Subcutaneous abdominal adipose tissue (tissue), 5 donors: ENCODE measurements around the gene NRIP1.

Experiments
- H3K27ac ChIP-seq: one replicate; pipeline ENCODE4 v1.7.0; 2013; ENCODE audit warnings: low read depth, mild to moderate bottlenecking, inconsistent platforms, low read length, moderate library complexity
- H3K27me3 ChIP-seq, 5 donors: one replicate each; pipeline ENCODE4 v1.7.0; 2013; ENCODE audit warnings: low read length in 5 of 5, inconsistent platforms in 1 of 5; ENCODE audit not compliant: control insufficient read depth in 5 of 5, insufficient read depth in 4 of 5
- H3K36me3 ChIP-seq, 5 donors: one replicate each; pipeline ENCODE4 v1.7.0; 2013; ENCODE audit warnings: low read length in 5 of 5; ENCODE audit not compliant: control insufficient read depth in 5 of 5, insufficient read depth in 5 of 5
- H3K4me1 ChIP-seq, 5 donors: one replicate each; pipeline ENCODE4 v1.7.0; 2013; ENCODE audit warnings: low read length in 5 of 5, mild to moderate bottlenecking in 3 of 5, moderate library complexity in 1 of 5; ENCODE audit not compliant: control insufficient read depth in 5 of 5, insufficient read depth in 5 of 5
- H3K4me3 ChIP-seq, 5 donors: one replicate each; pipeline ENCODE4 v1.7.0; 2013; ENCODE audit warnings: low read length in 5 of 5, low read depth in 1 of 5
- H3K9ac ChIP-seq, 5 donors: one replicate each; pipeline ENCODE4 v1.7.0; 2013; ENCODE audit warnings: low read length in 5 of 5, mild to moderate bottlenecking in 4 of 5, moderate library complexity in 3 of 5
- H3K9me3 ChIP-seq, 5 donors: one replicate each; pipeline ENCODE4 v1.7.0; 2013; ENCODE audit warnings: low read length in 5 of 5; ENCODE audit not compliant: control insufficient read depth in 5 of 5
- donor health status: healthy.
- donor health status: healthy.
- donor health status: healthy.
- donor health status: healthy.
- donor health status: healthy.

NRIP1 gene

DNA sequence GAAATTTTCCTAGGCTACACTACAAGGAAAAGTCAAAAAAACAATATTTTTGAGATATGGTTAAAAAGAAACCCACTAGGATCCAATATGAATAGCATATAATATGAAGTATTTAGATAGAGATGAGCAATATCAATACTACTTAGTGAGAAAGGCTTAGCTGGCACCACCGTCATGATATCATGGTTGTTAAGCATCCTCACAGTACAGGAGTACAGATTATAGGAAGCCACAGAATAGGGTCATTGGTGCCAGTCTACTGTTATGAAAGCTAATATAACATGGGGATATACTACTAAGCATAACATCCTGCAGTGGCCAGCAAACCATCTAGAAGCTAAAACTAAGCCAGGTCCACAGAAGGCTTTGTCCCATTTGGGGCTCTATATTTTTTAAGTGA, 28.4 kb upstream of the NRIP1 start:
- H3K9me3 ChIP-seq = peaks cover 0 to 2% (median 0%) of the 10 kb centered on the region in 5 donors
- H3K27me3 ChIP-seq = no peaks in the 10 kb centered on the region
- no peaks in the 10 kb centered on the region for H3K36me3 ChIP-seq
- no peak overlapping the region for H3K4me3 ChIP-seq
- H3K4me1 ChIP-seq = peaks cover 0 to 4% (median 0%) of the 10 kb centered on the region in 5 donors
- H3K27ac ChIP-seq = no peak overlapping the region
- no peak overlapping the region for H3K9ac ChIP-seq

DNA sequence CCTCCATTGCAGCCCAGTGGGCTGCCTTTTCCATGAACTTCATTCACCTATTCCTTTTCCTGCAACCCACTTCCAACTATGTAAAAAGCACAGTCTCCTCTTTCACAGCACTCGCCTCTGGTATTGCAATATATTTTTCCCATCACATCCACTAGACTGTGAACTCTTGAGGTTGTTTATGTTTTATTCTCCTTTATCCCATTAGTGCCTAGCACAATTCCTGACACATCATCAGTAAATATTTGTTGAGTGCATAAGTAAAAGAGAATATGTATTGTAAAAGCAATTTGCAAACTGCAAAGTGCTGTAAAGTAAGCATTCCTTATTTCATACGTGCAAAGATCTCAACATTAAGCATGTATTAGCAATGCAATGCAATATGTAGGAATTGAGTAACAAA, 27.9 kb upstream of the NRIP1 start:
- no peak overlapping the region for H3K27ac ChIP-seq
- H3K4me3 ChIP-seq = no peak overlapping the region
- H3K9me3 ChIP-seq = peaks cover 0 to 2% (median 0%) of the 10 kb centered on the region in 5 donors
- no peaks in the 10 kb centered on the region for H3K27me3 ChIP-seq
- H3K4me1 ChIP-seq = peaks cover 0 to 4% (median 0%) of the 10 kb centered on the region in 5 donors
- H3K9ac ChIP-seq = no peak overlapping the region
- no peaks in the 10 kb centered on the region for H3K36me3 ChIP-seq

DNA sequence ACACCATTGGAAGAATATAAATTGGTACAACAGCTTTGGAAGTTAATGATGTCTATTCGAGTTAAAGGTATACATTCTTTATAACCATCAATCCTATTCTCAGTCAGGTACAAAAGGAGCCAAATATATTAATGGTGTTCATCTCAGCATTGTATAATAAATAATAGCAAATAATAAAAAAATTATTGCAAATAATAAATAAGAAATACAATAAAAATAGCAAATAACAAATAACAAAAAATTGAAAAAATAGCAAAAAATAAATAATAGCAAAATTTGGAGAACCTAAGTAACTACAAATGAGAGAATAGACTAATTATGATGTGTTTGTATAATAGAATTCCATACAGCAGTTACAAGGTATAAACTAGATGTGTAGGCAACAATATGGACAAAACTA, 25.6 kb upstream of the NRIP1 start:
- H3K4me3 ChIP-seq = no peak overlapping the region
- H3K9ac ChIP-seq = no peak overlapping the region
- H3K4me1 ChIP-seq = peaks cover 0 to 4% (median 0%) of the 10 kb centered on the region in 5 donors
- H3K9me3 ChIP-seq = peaks cover 0 to 2% (median 0%) of the 10 kb centered on the region in 5 donors
- no peaks in the 10 kb centered on the region for H3K36me3 ChIP-seq
- H3K27ac ChIP-seq = no peak overlapping the region
- H3K27me3 ChIP-seq = no peaks in the 10 kb centered on the region

DNA sequence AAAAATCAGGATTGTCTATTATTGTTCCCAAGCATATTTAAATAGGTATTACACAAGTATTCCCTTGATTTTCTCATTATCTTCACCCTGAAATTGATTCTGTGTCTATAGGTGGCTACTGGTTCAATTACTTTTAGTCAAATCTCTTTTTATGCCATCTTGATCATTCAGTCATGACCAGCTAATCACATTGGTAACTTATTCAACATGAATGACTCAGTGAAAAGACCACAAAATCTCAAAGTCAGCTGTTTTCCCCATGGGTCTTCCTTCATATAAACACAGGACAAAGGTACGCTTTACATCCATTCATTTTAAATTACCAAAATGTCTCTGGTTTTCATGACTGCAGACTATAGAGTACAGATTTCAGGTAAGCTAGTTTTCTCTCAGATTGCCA, 23.7 kb upstream of the NRIP1 start:
- H3K27me3 ChIP-seq = no peaks in the 10 kb centered on the region
- H3K9me3 ChIP-seq = no peaks in the 10 kb centered on the region
- no peak overlapping the region for H3K27ac ChIP-seq
- H3K36me3 ChIP-seq = no peaks in the 10 kb centered on the region
- peaks cover 0 to 4% (median 0%) of the 10 kb centered on the region in 5 donors for H3K4me1 ChIP-seq
- H3K9ac ChIP-seq = no peak overlapping the region
- no peak overlapping the region for H3K4me3 ChIP-seq

DNA sequence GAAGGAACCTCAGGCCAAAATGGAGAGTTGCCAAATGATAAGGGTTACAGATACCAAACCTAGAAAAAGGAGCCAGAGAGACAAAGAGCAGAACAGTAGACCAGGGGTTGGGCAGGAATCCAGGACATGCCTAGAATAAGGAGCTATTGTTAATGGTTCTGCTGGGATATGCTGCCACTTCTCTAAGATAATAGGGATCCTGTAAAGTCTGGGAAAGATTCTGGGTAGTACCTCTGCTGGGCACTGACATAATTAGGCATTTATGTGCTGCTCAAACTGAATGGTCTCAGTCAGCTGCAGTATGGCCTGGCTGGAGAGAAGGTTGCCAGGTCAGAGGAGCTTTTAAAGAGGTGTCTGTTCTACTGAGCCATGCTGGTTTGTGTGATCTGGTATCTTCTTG, 19.9 kb upstream of the NRIP1 start:
- no peaks in the 10 kb centered on the region for H3K27me3 ChIP-seq
- H3K4me3 ChIP-seq = no peak overlapping the region
- no peaks in the 10 kb centered on the region for H3K36me3 ChIP-seq
- no peak overlapping the region for H3K27ac ChIP-seq
- H3K4me1 ChIP-seq = no peaks in the 10 kb centered on the region
- H3K9ac ChIP-seq = no peak overlapping the region
- H3K9me3 ChIP-seq = no peaks in the 10 kb centered on the region

DNA sequence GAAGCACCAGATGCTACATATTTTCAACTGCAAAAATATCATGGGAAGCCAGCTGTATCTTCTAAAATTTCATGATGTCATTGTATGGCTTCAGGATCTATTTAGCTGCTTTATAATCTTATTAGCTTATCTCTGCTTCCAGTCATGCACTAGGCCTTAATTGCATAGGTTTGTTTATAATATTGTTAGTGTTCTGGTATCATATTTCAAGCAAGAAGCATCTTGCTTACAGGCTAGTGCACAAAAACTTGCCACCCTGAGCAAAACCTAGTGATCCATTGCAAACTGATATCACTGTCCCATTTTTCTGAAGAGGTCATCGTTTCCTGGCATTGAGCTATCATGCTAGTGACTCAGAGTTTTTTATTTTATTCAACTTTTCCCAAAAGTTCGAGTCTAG, 15.7 kb upstream of the NRIP1 start:
- H3K27ac ChIP-seq = no peak overlapping the region
- no peak overlapping the region for H3K9ac ChIP-seq
- no peaks in the 10 kb centered on the region for H3K36me3 ChIP-seq
- no peaks in the 10 kb centered on the region for H3K9me3 ChIP-seq
- no peak overlapping the region for H3K4me3 ChIP-seq
- H3K4me1 ChIP-seq = no peaks in the 10 kb centered on the region
- H3K27me3 ChIP-seq = no peaks in the 10 kb centered on the region

DNA sequence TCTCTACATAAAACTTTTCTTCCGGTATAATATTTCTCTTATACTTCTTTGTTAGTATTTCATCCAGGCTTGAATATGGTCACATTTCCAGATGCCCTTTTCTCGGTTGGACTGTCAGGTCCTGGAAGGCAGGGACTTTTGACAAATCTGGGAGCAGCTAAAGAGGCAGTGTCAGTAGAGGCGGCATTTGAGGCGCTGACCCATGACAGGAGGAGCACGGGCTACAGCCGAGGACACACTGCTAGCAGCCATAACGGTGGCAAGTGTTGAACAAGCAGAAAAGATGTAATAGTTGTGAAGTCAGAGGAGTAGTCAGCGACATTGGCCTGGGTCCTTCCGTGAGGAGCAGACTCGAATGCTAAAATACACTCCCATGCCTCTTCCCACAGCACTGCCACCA, 14.5 kb upstream of the NRIP1 start:
- Histone ChIP-seq H3K4me3 (no peak overlapping the region), H3K27me3 (no peaks in the 10 kb centered on the region), H3K27ac (no peak overlapping the region), H3K9ac (no peak overlapping the region), H3K9me3 (no peaks in the 10 kb centered on the region), H3K4me1 (no peaks in the 10 kb centered on the region), H3K36me3 (no peaks in the 10 kb centered on the region)

DNA sequence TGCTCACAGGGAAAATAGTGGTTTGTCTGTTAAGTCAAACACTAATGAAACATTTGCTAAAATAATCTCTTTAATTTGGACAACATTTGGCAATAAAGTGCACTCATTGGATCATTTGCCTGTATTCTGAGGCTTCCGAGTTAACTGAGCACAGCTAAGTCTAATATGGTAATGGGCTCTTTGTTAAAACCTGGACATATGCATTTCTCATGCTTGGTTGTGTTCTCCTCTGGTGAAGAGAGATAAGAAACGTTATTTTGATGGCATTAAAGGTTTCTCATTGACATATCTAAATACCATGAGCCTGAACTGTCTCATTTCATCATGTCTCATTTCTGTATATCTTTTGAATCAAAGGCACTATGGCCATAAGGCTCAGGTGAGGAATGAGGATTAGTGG, 13.4 kb upstream of the NRIP1 start:
- H3K36me3 ChIP-seq = no peaks in the 10 kb centered on the region
- H3K4me3 ChIP-seq = no peak overlapping the region
- H3K27ac ChIP-seq = no peak overlapping the region
- no peaks in the 10 kb centered on the region for H3K27me3 ChIP-seq
- no peak overlapping the region for H3K9ac ChIP-seq
- no peaks in the 10 kb centered on the region for H3K4me1 ChIP-seq
- no peaks in the 10 kb centered on the region for H3K9me3 ChIP-seq

DNA sequence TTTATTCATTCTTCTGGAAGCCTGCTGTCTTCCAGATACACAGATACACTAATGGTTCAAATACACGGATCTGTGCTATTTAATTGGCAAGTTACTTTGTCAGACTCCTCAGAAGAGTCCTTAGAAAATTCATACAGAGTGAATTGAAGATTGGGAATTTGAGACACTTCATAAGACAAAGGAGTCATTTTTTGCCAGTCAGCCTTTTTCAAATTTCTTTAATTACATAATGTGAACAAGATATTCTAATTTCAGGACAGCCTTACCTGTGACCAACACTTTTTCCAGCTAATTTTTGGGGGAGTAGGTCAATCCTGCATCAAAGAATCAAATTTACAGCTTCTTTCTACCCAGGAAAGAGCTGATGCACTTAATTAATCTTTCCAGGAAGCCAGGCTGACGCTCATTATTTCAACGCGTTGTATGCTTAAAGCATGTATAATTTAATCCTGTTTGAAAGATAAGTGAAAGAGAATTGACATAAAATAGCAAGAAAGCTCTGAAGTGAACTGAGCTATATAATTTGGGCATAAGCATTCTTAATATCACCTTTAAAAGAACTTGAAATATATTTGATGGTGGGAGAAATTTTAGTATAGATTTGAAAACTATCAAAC, 12.8 kb upstream of the NRIP1 start:
- H3K4me3 ChIP-seq = no peak overlapping the region
- H3K36me3 ChIP-seq = no peaks in the 10 kb centered on the region
- H3K4me1 ChIP-seq = no peaks in the 10 kb centered on the region
- H3K27me3 ChIP-seq = no peaks in the 10 kb centered on the region
- no peak overlapping the region for H3K9ac ChIP-seq
- H3K27ac ChIP-seq = no peak overlapping the region
- H3K9me3 ChIP-seq = no peaks in the 10 kb centered on the region

DNA sequence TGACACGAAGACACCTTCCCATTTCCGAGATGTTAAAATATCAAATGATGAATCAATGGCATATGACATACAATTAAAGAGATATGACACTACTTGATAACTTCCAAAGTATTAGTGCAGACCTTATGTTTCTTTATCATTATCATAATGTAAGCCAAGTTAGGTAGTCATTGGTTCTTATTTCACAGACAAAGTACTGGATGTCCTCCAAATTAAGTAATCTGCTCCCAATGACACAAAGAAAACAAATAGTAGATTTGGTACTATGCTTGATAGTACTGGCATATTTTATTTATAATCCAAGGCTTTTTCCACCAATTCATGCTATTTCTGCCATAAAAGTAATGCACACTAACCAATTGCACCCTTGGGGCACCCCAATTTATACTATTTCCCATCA, 11.9 kb upstream of the NRIP1 start:
- H3K27me3 ChIP-seq = no peaks in the 10 kb centered on the region
- H3K9ac ChIP-seq = no peak overlapping the region
- no peaks in the 10 kb centered on the region for H3K9me3 ChIP-seq

DNA sequence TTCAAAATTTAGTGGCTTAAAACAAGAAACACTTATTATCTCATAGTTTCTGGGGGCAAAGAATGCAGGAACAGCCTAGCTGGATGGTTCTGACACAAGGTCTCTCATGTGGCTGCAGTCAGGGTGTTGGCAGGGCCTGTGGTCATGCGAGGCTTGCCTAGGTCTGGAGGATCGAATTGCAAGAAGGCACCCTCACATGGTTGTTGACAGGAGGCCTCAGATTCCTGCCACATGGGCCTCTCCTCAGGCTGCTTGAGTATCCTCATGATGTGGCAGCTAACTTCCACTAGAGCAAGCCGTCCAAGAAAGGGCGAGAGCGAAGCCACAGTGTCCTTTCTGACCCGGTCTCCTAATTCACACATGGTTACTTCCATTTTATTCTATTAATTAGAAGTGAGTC, 6.2 kb upstream of the NRIP1 start:
- Histone ChIP-seq H3K4me3 (no peak overlapping the region), H3K36me3 (no peaks in the 10 kb centered on the region), H3K9ac (no peak overlapping the region), H3K27me3 (no peaks in the 10 kb centered on the region), H3K4me1 (peaks cover 0 to 7% (median 4%) of the 10 kb centered on the region in 5 donors), H3K9me3 (no peaks in the 10 kb centered on the region), H3K27ac (no peak overlapping the region)

More for the DNA sequence above, 11.9 kb upstream of the NRIP1 start:
- Histone ChIP-seq H3K27ac (no peak overlapping the region), H3K4me3 (no peak overlapping the region), H3K36me3 (no peaks in the 10 kb centered on the region), H3K4me1 (no peaks in the 10 kb centered on the region)
